HG02588 (cell line): ENCODE measurements around the gene SEMA5A.
"Not testable (repeated sequence)": the region's sequence is repeated elsewhere in the genome, so short reads cannot be mapped to it uniquely, and the experiment has no call there.

ENCODE experiments used
- ATAC-seq: cut with Tn5 transposase; IDR thresholded peaks from one replicate; pipeline ENCODE4 v1.9.1; 2021; ENCODE audit warnings: mild to moderate bottlenecking, moderate library complexity; ENCODE audit not compliant: unreplicated experiment

Gene SEMA5A

DNA sequence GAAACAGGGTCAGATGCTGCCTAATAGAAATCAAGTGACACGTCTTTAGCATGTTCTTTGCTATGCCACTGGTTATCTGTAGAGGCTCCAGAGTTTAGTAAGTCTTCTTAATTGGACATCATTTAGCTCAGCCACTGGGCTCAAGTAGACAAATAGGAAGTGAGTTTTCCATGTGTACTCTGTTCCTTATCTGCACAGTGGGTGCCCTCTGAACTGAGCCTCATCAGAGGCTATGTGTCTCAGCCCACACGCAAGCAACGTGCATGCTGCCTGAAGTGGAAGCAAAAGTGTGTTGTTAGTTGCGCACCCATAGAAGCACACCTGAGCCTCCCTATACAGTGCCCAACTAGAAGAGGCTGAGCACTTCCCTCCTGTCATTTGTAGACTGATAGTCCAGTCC lies 134.7 kb downstream of the SEMA5A start:
- ATAC-seq = no peak

DNA sequence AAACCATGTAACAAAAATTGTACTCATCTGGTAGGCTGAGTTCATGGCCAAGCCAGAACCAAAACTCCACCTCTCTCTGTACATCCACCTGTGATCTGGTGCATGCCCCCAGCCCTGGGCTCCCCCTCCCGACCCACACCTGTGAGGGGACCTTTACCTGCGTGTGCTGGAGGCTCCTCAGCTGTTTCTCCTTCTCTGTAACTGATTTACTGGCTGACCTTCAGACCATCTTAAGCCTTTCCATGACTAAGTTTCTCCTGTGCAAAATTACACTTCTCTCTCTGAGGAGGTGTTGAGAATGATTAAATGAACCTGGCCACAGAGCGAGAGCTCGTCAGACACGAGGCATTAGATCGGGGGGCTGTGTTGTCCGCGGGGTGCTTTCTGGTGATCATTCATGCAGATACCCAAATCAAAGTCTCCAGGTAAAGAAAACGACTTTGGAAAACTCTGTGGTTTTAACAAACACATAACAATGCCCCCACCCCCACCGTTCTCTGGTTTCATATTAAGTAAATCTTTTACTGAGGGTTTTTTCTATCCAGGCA lies 136.4 kb downstream of the SEMA5A start:
- no peak for ATAC-seq

DNA sequence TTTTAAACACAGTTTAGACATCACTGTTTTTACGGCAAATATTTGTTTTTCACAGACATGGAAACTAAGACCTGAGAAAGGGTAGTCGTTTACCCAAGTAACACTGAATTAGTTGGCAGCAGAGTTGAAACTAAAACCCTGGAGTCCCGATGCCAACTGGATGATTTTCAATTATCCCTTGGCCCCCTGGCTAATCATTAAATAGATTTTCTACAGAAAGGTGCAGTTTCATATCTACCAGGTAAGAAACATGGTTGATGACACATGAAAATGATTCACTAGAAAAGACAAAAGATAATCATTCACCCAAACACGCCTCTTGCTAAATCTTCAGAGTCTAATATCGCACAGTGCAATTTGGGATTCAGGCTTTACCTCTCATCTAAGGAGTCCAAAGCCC lies 136.9 kb downstream of the SEMA5A start:
- no peak for ATAC-seq

DNA sequence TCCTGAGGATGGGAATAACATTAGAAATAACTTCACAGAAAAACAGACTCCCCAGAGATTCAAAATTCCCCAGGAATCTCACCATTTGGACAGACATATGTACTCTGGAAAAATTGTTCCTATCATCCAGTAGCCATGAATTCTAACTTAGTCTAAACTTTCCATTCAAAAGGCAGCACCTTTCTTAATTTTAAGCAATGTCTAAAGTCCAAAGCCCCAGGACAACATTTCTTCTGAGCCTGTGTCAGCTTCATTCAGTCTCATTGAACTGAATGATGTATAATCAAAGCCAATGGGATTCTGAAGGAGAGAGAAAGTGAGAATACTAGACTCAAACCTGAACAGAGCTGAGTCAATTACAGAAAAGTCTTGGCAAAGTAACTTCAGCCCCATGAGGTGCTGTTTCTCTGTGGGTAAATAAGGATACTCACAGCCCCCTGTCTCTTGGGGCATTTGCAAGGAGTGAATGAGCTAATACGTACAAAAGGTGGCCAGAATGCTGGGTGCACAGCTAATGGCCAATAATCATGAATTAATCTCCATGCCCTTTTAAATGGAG lies 140.6 kb downstream of the SEMA5A start:
- peak; percentile 80 for ATAC-seq

DNA sequence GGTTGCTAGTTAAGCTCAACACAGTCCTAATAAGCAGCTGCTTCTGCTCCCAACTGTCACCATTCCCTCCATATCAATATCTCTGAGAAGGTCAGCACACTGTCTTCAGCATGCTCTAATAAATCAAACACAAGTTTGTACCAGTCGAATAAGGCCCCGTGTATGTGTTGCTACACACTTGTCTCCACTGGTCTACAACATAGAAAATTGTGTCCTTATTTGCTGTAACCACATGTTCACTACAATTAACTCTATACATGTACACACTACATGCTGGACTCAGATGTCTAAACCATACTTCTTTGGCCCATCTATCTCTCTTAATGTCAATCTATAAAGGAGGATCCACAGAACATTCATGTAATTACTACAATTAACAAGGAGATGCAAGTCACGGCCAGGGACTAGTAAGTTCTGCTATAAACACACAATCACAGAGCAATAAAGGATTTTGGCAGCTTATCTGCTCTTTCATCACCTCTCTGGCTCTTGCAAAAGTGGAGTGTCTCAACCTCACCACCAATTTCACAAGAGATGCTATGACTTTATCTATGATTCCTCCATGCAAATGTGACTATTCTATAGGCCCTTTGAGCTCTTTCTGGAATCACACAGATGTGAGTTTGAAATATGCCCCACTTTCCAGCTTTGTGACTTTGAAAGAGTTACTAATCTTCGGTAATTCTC lies 143.9 kb downstream of the SEMA5A start:
- ATAC-seq = no peak

DNA sequence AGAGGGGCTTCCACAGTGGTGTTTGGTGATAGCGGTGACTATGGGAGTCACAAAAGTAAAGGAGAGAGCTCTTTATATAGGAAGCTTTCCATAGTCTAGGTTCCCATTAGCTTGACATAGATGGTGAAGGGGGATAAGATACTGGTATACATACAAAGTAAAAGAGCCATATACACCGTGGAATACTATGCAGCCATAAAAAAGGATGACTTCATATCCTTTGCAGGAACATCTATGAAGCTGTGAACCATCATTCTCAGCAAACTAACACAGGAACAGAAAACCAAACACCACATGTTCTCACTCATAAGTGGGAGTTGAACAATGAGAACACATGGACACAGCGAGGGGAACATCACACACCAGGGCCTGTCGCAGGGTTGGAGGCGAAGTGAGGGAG lies 146.1 kb downstream of the SEMA5A start:
- ATAC-seq = not testable (repeated sequence)

DNA sequence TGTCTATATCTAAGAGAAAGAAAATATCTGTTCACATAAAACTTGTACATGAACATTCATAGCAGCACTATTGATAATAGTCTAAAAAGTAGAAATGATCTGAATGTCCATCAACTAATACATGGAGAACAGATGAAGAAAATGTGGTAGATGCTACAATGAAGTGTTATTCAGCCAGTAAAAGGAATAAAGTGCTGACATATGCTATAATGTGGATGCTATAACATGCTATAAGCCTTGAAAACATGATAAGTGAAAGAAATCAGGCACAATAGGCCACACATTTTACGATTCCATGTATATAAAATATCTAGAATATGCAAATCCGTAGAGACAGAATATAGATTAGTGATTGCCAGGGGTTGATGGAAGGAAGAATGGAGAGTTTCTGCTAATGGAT lies 146.8 kb downstream of the SEMA5A start:
- ATAC-seq = no peak

DNA sequence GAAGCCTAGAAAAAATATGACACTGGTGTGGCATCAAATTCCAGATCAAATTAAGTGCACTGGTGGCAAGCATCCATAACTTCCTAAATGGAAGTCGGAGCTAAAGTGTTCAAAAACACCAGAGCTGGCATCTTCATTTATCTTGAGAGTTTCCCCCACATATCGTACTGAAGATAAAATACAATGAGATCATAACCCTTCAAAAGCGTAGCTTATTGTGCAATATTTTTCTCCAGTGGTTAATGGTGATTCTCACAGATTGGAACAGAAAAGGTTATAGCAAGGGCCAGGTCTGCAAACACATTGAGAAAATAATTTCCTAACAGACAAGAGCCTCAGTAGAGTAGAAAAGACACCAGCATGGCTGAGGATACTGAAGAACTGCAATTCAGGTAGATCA lies 147.6 kb downstream of the SEMA5A start:
- ATAC-seq = no peak

DNA sequence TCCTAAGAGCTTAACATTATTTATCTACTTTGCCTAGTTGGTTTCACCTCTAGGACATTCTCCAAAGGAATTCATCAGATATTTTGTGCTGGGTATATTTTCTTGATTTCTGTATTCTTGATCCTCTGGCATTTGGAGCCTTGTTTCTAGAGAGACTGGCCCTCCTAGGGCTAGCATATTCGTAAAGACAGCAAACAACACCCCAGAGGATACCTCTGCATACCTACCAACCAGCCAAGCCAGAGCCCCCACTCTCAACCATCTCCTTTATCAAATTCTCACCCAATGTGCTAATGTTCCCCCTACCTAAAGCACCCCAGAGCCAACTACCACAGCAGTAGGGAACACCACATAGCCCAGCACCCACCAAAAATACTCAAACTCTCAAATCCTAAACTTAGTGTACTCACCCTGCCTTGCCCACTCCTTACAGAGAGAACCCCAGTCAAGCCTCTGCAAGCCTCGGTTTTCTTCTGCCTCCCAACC lies 149.5 kb downstream of the SEMA5A start:
- no peak for ATAC-seq

DNA sequence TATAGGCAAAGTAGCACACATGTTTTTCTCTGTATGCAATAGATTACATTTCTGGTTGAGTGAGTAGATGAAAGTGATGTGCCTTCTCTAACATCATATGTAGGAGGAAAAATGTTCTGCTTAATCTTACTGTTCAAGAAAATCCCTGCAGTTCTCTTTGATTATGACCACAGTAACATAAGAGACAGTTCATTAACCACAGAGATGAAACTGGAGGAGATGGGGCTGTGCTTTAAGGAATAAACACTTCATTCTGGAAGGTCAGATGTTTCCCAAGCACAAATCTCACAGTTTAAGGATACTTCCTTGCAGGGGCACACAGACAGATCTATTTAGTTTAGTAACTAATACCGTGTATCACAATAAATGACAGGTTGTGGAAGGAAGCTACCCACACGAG lies 150.2 kb downstream of the SEMA5A start:
- no peak for ATAC-seq

DNA sequence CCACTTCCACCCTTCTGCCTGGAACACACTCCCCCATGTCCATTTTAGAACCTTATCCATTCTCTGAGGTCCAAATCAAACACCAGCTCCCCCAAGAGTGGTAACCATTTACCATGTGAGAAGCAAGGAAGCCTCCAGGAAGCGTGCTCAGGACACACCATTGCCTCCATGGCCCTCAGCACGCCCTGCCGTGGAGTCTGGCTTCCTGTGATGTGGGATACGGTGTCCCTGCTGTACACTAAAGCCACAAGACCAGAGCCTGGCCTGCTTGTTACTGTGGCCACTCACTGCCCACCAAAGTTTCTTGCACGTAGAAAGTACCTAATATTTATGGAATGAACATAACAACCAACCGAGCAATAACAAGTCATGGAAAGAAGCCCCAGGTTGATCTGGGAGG lies 151.7 kb downstream of the SEMA5A start:
- no peak for ATAC-seq

DNA sequence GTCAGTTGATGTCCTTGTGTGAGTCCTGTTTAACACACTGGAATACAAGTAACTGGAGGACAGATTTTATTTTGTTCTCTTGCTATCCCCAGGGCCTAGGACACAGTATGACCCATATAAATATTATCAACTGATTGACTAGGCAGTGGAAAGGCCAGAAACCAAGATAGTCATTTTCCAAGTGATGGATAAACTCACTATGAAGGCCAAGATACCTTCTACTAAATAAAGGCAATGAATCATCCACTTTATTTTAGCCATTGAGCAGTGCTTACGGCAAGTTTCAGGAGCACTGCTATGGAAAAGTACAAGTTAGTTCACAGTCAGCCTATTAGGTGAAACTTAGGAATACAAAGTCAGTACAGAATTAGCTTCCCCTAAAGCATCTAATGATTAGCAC lies 153.2 kb downstream of the SEMA5A start:
- ATAC-seq = no peak

DNA sequence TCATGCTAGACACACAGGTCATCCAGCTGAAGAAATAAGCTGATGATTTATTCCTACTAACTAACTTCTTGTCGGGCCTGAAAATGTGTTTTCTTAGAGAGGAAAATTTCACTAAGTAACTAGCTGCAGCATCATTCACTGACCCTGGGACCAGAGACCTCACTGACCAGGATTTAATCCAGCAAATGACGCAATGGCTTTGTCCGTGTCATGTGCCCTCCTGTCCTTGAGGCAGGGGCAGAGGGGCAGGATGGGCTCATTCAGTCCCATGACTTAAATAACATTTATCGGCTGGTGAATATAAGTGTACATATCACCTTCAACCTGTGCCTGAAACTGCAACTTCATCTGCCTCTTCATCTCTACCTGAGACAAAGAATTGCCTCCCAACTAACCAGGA lies 154.8 kb downstream of the SEMA5A start:
- ATAC-seq = no peak

DNA sequence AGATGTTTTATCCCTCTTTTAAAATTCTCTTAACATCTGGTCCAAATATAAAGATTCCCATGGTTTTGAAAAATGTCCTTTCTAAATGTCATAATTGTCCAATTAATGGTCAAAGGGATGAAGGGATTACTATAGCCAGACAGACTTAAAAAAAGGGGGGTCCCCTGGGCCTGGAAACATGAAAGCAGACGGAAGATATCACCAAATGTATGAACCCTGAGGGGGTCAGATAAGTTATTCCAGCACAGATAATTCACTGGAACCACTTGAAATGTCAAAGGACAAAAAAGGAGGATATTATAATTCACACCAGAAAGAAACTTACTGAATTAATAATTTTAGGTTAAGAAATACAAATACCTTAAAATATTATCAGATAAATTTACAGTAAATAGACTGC lies 155.8 kb downstream of the SEMA5A start:
- ATAC-seq = no peak

DNA sequence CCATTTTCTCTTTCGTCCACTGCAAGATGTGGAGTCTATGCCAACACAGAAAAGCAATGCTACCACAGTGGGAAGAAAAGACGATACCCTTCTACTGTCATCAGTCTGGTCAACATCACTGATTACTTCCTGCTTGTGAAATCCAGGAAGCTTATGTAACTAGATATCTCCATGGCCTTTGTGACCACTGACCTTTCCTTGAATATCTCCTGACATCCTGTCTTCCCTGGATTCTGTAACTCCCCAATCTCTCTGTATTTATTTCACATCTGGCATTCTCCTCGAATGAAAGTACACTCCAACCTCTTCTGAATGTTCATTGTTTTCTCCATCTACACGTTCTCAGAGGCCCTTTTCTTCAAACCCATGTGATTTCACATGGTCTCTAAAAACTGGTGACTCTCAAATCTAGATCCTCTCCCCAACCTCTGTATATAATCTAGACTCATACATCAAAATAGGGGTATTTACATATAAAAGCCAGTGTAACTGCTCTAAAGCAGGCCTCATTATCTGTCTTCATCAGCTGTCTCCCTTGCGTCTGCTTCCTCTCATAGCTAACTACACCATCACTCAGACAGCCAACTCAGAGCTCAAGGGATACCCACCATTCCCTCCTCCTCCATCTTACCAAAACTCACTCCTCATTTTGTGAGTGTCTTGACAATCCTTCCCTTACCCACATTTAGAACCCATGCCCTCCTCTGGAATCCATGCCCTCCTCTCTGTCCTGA lies 156.8 kb downstream of the SEMA5A start:
- no peak for ATAC-seq

DNA sequence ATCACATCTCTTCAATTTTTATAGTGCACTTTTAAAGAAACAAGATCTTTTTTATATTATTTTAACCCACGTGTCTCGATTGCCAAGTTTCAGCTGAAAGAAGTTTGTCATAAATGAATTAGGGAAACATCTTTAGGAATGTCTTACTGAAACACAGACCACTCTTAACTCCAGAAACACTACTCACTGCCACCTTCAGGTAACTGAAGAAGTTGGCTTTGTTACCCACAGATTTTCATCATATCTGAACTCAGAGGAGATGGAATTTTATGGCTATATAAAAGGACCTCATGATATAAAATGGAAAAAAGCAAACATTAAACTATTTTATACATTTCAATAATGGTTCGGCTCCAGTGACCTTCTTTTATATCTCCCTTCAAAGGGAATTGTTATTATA lies 158.0 kb downstream of the SEMA5A start:
- no peak for ATAC-seq

DNA sequence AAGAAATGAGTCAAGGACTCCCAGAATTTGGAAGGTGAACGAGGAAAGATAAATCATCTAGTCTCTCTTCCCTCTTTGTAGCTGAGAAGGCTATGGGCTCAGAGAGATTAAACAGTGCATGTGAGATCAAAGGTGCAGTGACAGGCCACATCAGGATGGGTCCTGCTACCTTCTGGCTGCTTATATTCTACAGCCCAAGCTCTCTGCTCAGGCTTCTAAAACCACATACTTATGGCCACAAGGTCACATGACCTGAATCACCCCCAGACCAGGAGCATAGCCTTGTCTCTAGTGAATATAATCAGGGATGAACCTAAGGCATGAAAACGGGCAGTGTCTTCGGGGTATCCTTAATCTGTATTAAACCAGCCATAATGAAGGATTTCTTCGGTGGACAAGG lies 158.9 kb downstream of the SEMA5A start:
- no peak for ATAC-seq

DNA sequence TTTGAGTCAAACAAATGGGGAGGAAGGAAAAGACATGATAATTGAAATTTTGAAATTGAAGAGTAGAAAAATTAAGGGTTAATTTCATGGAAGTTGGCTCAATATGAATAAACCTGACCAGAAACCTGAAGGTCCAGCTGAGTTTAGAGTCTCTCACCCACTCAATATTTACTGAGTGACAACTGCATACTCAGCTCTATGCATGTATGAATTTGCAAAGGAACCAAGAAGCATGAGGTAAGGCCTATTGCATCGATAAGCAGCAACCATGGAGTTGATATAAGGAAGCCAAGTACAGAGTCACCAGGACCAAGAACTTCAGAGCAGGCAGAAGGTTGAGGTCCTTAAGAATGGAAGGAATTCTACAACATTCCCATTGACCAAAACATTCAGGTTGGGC lies 163.4 kb downstream of the SEMA5A start:
- no peak for ATAC-seq

DNA sequence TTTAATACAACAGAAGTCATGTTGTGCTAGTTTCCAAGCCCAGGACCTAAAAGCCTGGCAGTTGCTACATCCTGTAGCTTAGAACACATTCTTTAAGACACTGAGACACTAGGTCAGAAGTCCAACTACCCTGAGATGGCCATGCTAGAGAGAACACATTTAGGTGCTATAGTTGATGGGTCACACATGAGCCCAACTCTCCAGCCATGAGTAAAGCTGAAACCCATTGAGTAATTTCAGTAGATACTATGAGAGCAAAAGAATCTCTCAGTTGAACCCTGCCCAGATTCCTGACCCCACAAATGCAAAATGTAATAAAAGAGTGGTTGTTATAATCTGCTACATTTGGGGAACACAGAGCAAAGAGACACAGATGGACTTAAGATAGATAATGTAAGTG lies 164.4 kb downstream of the SEMA5A start:
- ATAC-seq = peak; percentile 90

DNA sequence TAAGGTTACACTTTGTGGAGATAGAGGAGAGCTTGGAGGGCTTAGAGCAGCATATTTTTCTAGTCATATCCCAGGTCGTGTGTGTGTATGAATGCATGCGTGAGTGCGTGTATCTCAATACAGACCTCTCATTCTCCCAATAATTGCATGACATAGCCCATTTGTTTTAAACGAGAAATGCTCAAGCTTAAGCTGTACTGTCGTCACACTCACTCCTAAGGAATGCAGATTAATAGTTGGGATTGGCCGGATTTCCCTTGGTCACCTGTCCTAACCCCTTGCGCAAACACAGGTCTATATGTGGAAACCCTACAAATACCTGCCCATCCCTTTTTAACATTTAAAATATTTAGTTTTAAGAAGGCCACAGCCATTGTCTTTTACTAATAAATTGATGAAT lies 165.8 kb downstream of the SEMA5A start:
- ATAC-seq = no peak

DNA sequence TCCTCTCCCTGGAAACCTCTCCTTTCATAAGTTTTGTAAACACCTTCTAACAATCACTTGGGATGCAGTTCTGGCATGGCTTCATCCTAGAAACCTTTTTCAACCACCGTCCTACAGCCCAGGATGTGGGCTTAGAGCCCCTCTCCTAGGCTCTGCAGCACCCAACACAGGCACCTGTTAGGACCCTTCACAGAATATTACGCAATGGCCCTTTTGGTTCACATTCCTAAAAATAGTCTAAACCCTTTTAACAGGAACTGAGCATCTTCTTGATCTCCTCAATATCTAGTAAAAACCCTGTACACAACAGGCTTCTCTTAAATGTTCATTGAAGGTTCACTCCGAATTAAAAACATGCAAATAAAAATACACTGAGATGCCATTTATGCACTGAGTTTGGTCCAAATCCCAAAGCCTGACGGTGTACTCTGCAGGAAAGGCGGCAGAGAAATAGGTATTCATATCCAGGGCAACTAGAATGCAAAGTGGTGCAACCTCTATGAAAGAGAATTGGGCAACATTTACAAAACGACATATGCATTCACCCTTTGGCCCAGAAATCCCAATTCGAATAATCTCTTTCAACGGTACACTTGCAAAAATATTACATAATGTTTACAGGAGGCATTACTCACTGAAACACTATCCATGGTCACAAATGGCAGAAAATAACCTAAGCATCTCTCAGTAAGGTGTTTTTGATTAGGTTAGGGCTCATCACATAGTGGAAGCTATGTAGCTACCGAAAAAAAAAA lies 169.3 kb downstream of the SEMA5A start:
- no peak for ATAC-seq
